ENCODE data around the gene AMMECR1.
A peak's percentile ranks its signal among the peaks of the same experiment; 100 is the strongest.

AMMECR1 gene

GRCh38 chrX:110310896-110311295, 7.0 kb downstream of the AMMECR1 start:
- peak in 1 of 6 experiments; percentile 0 for DNase-seq

GRCh38 chrX:110310000-110310790, 7.7 kb downstream of the AMMECR1 start:
- DNase-seq: no peak

GRCh38 chrX:110308220-110308619, 9.7 kb downstream of the AMMECR1 start:
- no peak for DNase-seq

GRCh38 chrX:110304884-110305283, 13.0 kb downstream of the AMMECR1 start:
- no peak for DNase-seq

GRCh38 chrX:110304371-110304770, 13.5 kb downstream of the AMMECR1 start:
- no peak for DNase-seq

GRCh38 chrX:110302975-110303374, 14.9 kb downstream of the AMMECR1 start:
- no peak for DNase-seq

GRCh38 chrX:110301194-110301593, 16.7 kb downstream of the AMMECR1 start:
- no peak for DNase-seq

- DNase-seq: no peak
These were observed 23.8 kb downstream of the AMMECR1 start for GRCh38 chrX:110294087-110294486.

- no peak for DNase-seq
These were observed 24.2 kb downstream of the AMMECR1 start for GRCh38 chrX:110293658-110294057.

- no peak for DNase-seq
These were observed 30.3 kb downstream of the AMMECR1 start for GRCh38 chrX:110287605-110288004.

- DNase-seq: no peak
These were observed 31.8 kb downstream of the AMMECR1 start for GRCh38 chrX:110286106-110286505.

GRCh38 chrX:110284159-110284558, 33.7 kb downstream of the AMMECR1 start:
- DNase-seq: no peak

- no peak for DNase-seq
These were observed 35.0 kb downstream of the AMMECR1 start for GRCh38 chrX:110282922-110283321.

GRCh38 chrX:110281377-110281776, 36.5 kb downstream of the AMMECR1 start:
- DNase-seq: no peak

- DNase-seq: no peak
These were observed 36.9 kb downstream of the AMMECR1 start for GRCh38 chrX:110280954-110281353.

GRCh38 chrX:110277609-110278008, 40.3 kb downstream of the AMMECR1 start:
- DNase-seq: no peak

GRCh38 chrX:110276778-110277177, 41.1 kb downstream of the AMMECR1 start:
- DNase-seq: no peak

GRCh38 chrX:110268886-110269285, 49.0 kb downstream of the AMMECR1 start:
- no peak for DNase-seq

- no peak for DNase-seq
These were observed 49.5 kb downstream of the AMMECR1 start for GRCh38 chrX:110268395-110268794.

- DNase-seq: no peak
These were observed 50.0 kb downstream of the AMMECR1 start for GRCh38 chrX:110267874-110268273.

GRCh38 chrX:110265661-110266060, 52.2 kb downstream of the AMMECR1 start:
- DNase-seq: no peak

GRCh38 chrX:110259117-110259516, 58.8 kb downstream of the AMMECR1 start:
- DNase-seq: no peak

- DNase-seq: no peak
These were observed 59.3 kb downstream of the AMMECR1 start for GRCh38 chrX:110258552-110258951.

- no peak for DNase-seq
These were observed 60.0 kb downstream of the AMMECR1 start for GRCh38 chrX:110257889-110258288.

GRCh38 chrX:110252711-110253110, 65.2 kb downstream of the AMMECR1 start:
- DNase-seq: no peak

All from stimulated activated naive CD4-positive, alpha-beta T cell (primary cell).